GM23338 (cell line): ENCODE data around the gene CLEC14A. TPM values are rescaled to one million over a fixed set of nuclear protein-coding genes. Genes with fewer than 3 reads are reported as not detected.

Experiments used
- ATAC-seq: fragments of 200-7000 bp; cut with Tn5 transposase; 3 replicates; pipeline ENCODE4 v1.9.1; 2020
- DNase-seq: peaks from one replicate; pipeline ENCODE4 v3.0.0-alpha.2; 2015; ENCODE audit warnings: low spot score
- H2AFZ ChIP-seq: fragments of 200-600 bp; sonication (generic); 2 replicates; pipeline ENCODE4 v1.8.0; 2016; ENCODE audit warnings: antibody characterized with exemption, mild to moderate bottlenecking, moderate library complexity
- H3F3A ChIP-seq: fragments of 200-600 bp; sonication (generic); replicated peaks from 2 replicates; pipeline ENCODE4 v1.8.0; 2017; ENCODE audit warnings: antibody characterized with exemption, mixed run types, low read depth
- H3K27ac ChIP-seq: fragments of 200-600 bp; sonication (generic); 2 replicates; pipeline ENCODE4 v1.6.1; 2016; ENCODE audit warnings: low read depth
- H3K27me3 ChIP-seq: fragments of 200-600 bp; sonication (generic); 2 replicates; pipeline ENCODE4 v1.8.0; 2016; ENCODE audit warnings: mild to moderate bottlenecking, mixed run types, moderate library complexity; ENCODE audit not compliant: insufficient read depth
- H3K36me3 ChIP-seq: fragments of 200-600 bp; sonication (generic); 2 replicates; pipeline ENCODE4 v1.8.0; 2016; ENCODE audit warnings: mild to moderate bottlenecking; ENCODE audit not compliant: insufficient read depth
- H3K4me1 ChIP-seq: fragments of 200-600 bp; sonication (generic); 2 replicates; pipeline ENCODE4 v1.8.0; 2016; ENCODE audit warnings: mild to moderate bottlenecking, moderate library complexity; ENCODE audit not compliant: insufficient read depth
- H3K4me2 ChIP-seq: fragments of 200-600 bp; sonication (generic); 2 replicates; pipeline ENCODE4 v1.7.1; 2017; ENCODE audit warnings: mixed run types
- H3K4me3 ChIP-seq: fragments of 200-600 bp; sonication (generic); 2 replicates; pipeline ENCODE4 v1.6.1; 2016; ENCODE audit warnings: mixed run types
- H3K79me2 ChIP-seq: fragments of 200-600 bp; sonication (generic); replicated peaks from 2 replicates; pipeline ENCODE4 v1.8.0; 2017; ENCODE audit warnings: mild to moderate bottlenecking; ENCODE audit not compliant: insufficient read depth
- H3K9me2 ChIP-seq: fragments of 200-600 bp; sonication (generic); 2 replicates; pipeline ENCODE4 v1.8.0; 2017; ENCODE audit not compliant: insufficient read depth
- H4K20me1 ChIP-seq: fragments of 200-600 bp; sonication (generic); replicated peaks from 2 replicates; pipeline ENCODE4 v1.8.0; 2017; ENCODE audit warnings: mild to moderate bottlenecking; ENCODE audit not compliant: insufficient read depth
- H3K27ac Mint-ChIP-seq: 2 replicates; pipeline ENCODE4 v1.8.0; 2020; ENCODE audit warnings: inconsistent platforms, mild to moderate bottlenecking, moderate library complexity, mixed read lengths
- H3K27me3 Mint-ChIP-seq: 3 replicates; pipeline ENCODE4 v1.8.0; 2022; ENCODE audit warnings: low read depth, mild to moderate bottlenecking, moderate library complexity, mixed read lengths, inconsistent platforms; ENCODE audit not compliant: insufficient read depth, poor library complexity
- H3K36me3 Mint-ChIP-seq: 3 replicates; pipeline ENCODE4 v1.8.0; 2021; ENCODE audit warnings: low read depth, mild to moderate bottlenecking, inconsistent platforms, moderate library complexity, mixed read lengths
- H3K4me1 Mint-ChIP-seq: 3 replicates; pipeline ENCODE4 v1.8.0; 2020; ENCODE audit warnings: mild to moderate bottlenecking, inconsistent platforms, mixed read lengths
- H3K4me3 Mint-ChIP-seq: 3 replicates; pipeline ENCODE4 v1.8.0; 2021; ENCODE audit warnings: moderate library complexity, mild to moderate bottlenecking, inconsistent platforms, mixed read lengths
- H3K9me3 Mint-ChIP-seq: 3 replicates; pipeline ENCODE4 v1.8.0; 2020; ENCODE audit warnings: moderate library complexity, mild to moderate bottlenecking, inconsistent platforms, mixed read lengths
- CREB1 ChIP-seq: fragments of 250-450 bp; sonication (Bioruptor Pico); IDR thresholded peaks from 2 replicates; pipeline ENCODE4 v1.5.0; 2020; ENCODE audit warnings: low read depth, mild to moderate bottlenecking, moderate library complexity
- CTCF ChIP-seq, 2 experiments: fragments of 200-600 bp in 1 of 2; sonication (generic) in 1 of 2; conservative IDR thresholded peaks; 2 replicates each; pipeline versions ENCODE4 v1.5.1 to v1.6.1; 2016 to 2017; ENCODE audit warnings: antibody characterized with exemption in 2 of 2, low read depth in 2 of 2, mild to moderate bottlenecking in 2 of 2, moderate library complexity in 1 of 2
- EZH2 ChIP-seq: fragments of 200-600 bp; sonication (generic); IDR thresholded peaks from one replicate; pipeline ENCODE4 v1.8.0; 2017; ENCODE audit warnings: antibody characterized with exemption, mild to moderate bottlenecking, low read depth; ENCODE audit not compliant: unreplicated experiment
- EZH2phosphoT487 ChIP-seq: fragments of 200-600 bp; sonication (generic); IDR thresholded peaks from one replicate; pipeline ENCODE4 v1.8.1; 2018; ENCODE audit warnings: antibody characterized with exemption; ENCODE audit not compliant: unreplicated experiment
- JUNB ChIP-seq: IDR thresholded peaks from one replicate; pipeline ENCODE4 v1.6.1; 2016; ENCODE audit warnings: antibody characterized with exemption; ENCODE audit not compliant: unreplicated experiment
- NANOG ChIP-seq: IDR thresholded peaks from 2 replicates; pipeline ENCODE4 v1.6.1; 2016; ENCODE audit warnings: antibody characterized with exemption, borderline replicate concordance
- POLR2AphosphoS5 ChIP-seq: IDR thresholded peaks from 2 replicates; pipeline ENCODE4 v1.6.1; 2016; ENCODE audit warnings: antibody characterized with exemption, low read depth
- REST ChIP-seq: IDR thresholded peaks from one replicate; pipeline ENCODE4 v1.6.1; 2018; ENCODE audit warnings: antibody characterized with exemption; ENCODE audit not compliant: unreplicated experiment
- STAT1 ChIP-seq: IDR thresholded peaks from one replicate; pipeline ENCODE4 v1.6.1; 2016; ENCODE audit warnings: antibody characterized with exemption; ENCODE audit not compliant: unreplicated experiment
- ZNF114 ChIP-seq: fragments of 250-450 bp; sonication (Bioruptor Pico); IDR thresholded peaks from 2 replicates; pipeline ENCODE4 v1.5.0; 2020; ENCODE audit warnings: mild to moderate bottlenecking, moderate library complexity
- ZNF331 ChIP-seq: fragments of 250-450 bp; sonication (Bioruptor Pico); IDR thresholded peaks from 2 replicates; pipeline ENCODE4 v1.5.0; 2020; ENCODE audit warnings: low read depth, mild to moderate bottlenecking, moderate library complexity
- ZNF462 ChIP-seq: fragments of 250-450 bp; sonication (Bioruptor Pico); IDR thresholded peaks from 2 replicates; pipeline ENCODE4 v1.5.0; 2020; ENCODE audit warnings: mild to moderate bottlenecking, moderate library complexity
- polyA plus RNA-seq: library from polyadenylated mRNA; unstranded; fragments of >200 nt; fragmentation: Nextera tagmentation; extraction: Ambion mirVana; gene quantifications from 2 replicates; pipeline ENCODE4 v1.2.1, GENCODE V29; 2016
- total RNA-seq: library from RNA; depleted of rRNA; stranded (reverse); fragments of >200 nt; shearing (Covaris generic); gene quantifications from 2 replicates; pipeline ENCODE4 v1.2.3, GENCODE V29; 2014
- TF ChIP-seq, protein P1 (sequence below): IDR thresholded peaks from 2 replicates; pipeline ENCODE4 v1.6.1; 2016; ENCODE audit warnings: antibody characterized with exemption

Gene CLEC14A
- total and polyA plus RNA-seq, 2 experiments from 2014 or later = not detected

- Mint-ChIP-seq H3K27ac (no peak overlapping the region), H3K4me3 (no peak overlapping the region), H3K36me3 (no peaks in the 10 kb centered on the region), H3K9me3 (no peaks in the 10 kb centered on the region), H3K27me3 (no peaks in the 10 kb centered on the region), H3K4me1 (no peaks in the 10 kb centered on the region; the same call in 2 of the 3 replicates)
- Histone ChIP-seq H3F3A (no peaks in the 10 kb centered on the region), H3K27me3 (peaks cover 12% of the 10 kb centered on the region; the same call in 1 of the 2 replicates), H3K79me2 (no peaks in the 10 kb centered on the region), H3K4me1 (no peaks in the 10 kb centered on the region), H2AFZ (no peak overlapping the region), H3K9me2 (no peaks in the 10 kb centered on the region), H3K27ac (no peak overlapping the region), H3K36me3 (no peaks in the 10 kb centered on the region; the same call in 1 of the 2 replicates), H4K20me1 (no peaks in the 10 kb centered on the region), H3K4me2 (no peak overlapping the region), H3K4me3 (no peak overlapping the region)
- DNase-seq (no peak), ATAC-seq (no peak)
- no peak for TF ChIP-seq ZNF331 (CRISPR knock-in tag)
- no peak for TF ChIP-seq ZNF462 (CRISPR knock-in tag)
- TF ChIP-seq CTCF (conservative IDR thresholded peaks at IDR 0.05; ENCODE audit: low read depth in 2 of 2) = no peak
- no peak for TF ChIP-seq EZH2phosphoT487
- no peak for TF ChIP-seq ZNF114
- no peak for TF ChIP-seq JUNB
- TF ChIP-seq, protein P1, sequence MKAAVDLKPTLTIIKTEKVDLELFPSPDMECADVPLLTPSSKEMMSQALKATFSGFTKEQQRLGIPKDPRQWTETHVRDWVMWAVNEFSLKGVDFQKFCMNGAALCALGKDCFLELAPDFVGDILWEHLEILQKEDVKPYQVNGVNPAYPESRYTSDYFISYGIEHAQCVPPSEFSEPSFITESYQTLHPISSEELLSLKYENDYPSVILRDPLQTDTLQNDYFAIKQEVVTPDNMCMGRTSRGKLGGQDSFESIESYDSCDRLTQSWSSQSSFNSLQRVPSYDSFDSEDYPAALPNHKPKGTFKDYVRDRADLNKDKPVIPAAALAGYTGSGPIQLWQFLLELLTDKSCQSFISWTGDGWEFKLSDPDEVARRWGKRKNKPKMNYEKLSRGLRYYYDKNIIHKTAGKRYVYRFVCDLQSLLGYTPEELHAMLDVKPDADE = no peak
- no peak for TF ChIP-seq POLR2AphosphoS5
- no peak for TF ChIP-seq REST
- no peak for TF ChIP-seq EZH2
- no peak for TF ChIP-seq STAT1
- no peak for TF ChIP-seq NANOG
- TF ChIP-seq CREB1 = no peak
Measured at GRCh38 chr14:38279572-38279971, 23.7 kb upstream of the CLEC14A start.
